Activated naive CD4-positive, alpha-beta T cell treated with anti-CD3 and anti-CD28 coated beads, Interleukin-2, amount 50 U/mL, for 16 hours (primary cell): ENCODE results near the gene PZP.

Source experiments
- DNase-seq: peaks from one replicate; pipeline ENCODE4 v3.0.0-alpha.2; 2020

The PZP gene

GRCh38 chr12:9122091-9122609 lies 86.0 kb downstream of the PZP start:
- DNase-seq, result no peak

GRCh38 chr12:9120487-9121184 lies 87.6 kb downstream of the PZP start:
- DNase-seq, result no peak

GRCh38 chr12:9118158-9118557 lies 90.0 kb downstream of the PZP start:
- no peak for DNase-seq

DNA sequence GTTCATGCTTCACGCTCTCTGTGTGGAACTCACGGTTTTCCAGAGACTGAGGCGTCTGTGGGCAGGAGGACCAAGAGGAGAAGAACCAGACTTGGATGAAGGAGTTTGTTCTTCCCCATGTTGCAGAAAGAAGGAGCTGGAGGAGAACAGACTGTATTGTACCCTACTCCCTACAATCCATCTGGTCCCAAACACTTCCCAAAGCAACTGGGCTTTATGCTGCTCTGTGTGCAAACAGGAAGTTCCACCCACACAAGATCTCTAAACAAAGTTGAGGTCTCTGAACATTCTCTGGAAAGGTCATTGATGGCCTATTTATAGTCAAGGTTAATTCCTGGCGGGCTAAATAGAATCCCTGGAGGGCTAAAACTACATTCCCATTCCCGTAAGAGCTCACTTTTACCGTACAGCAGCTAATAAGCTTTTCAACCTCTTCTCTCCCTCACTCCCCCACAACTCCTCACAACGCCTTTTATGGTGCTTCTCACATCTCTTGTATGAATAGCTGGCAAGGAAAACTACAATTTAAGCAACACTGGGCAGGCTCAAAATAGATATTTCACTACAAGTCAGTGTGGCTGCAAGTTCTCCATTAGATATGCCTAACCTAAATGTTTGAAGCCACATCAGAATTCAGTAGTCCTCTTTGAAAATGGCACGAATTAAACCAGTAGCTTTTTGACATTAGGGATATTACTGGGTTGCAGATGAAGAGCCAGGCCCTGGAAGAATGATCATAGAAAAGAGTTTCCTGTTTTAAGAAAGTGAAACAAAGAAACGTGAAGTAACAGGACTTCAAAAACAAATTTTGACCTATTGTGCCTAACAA lies 92.2 kb downstream of the PZP start, which contains the start of gene A2M:
A2M (minus strand) TSS at position 189 of the 829 bp plus-strand sequence; CDS start at position 119, 70 bp downstream.
- DNase-seq, result no peak

GRCh38 chr12:9114946-9115345 lies 93.2 kb downstream of the PZP start:
- DNase-seq, result no peak

GRCh38 chr12:9113987-9114309 lies 94.2 kb downstream of the PZP start:
- no peak for DNase-seq

DNA sequence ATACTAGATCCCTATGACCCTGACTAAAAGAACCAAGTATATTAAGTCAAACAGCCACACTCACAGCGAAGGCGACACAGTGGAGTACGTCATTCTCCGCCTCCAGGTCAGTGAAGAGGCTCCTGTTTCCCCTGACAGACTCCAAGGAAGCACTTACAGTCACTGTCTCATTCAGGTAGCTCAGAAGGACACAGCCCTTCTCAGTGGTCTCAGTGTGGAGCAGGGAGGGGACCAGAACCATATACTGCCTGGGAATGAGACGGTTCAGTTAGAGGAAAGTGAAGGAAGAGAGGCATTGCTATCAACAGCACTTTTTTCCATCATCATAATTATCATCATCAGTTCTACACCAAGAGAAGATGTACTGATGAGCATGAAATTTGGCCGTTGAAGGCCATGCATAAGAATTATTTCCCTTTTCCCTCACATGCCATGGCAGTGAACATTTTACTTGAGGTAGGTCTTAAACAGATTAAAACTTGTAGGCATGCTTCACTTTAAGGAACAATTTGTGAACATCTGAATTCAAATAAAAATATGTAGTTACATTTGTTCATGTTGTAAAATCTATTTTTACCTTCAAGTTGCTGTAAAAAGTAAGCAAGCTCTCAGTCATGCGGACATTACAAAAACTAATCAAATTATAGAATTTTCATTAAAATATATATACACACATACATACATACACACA lies 94.8 kb downstream of the PZP start:
- DNase-seq, result no peak

- no peak for DNase-seq
These were observed 95.9 kb downstream of the PZP start for GRCh38 chr12:9112076-9112853.

- DNase-seq, result no peak
These were observed 96.7 kb downstream of the PZP start for GRCh38 chr12:9111525-9111924.

GRCh38 chr12:9109737-9110491 lies 98.3 kb downstream of the PZP start:
- no peak for DNase-seq

DNA sequence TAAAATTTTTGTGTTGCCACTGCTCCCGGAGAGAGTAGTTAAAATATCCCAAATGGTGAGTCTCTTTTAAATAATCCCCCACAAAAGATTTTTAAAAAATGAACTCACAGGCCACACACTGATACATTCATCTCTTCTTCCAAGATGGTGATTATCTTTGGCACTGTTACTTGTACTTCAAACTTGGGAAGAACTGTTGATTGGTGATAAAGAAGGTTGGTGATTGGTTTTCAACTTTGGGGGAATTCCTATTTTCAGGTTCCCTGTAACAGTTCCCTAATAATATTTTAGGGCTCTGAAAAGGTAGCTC lies 99.0 kb downstream of the PZP start:
- DNase-seq, result no peak

GRCh38 chr12:9108504-9109212 lies 99.5 kb downstream of the PZP start:
- no peak for DNase-seq

GRCh38 chr12:9107542-9107873 lies 100.7 kb downstream of the PZP start:
- DNase-seq, result no peak

DNA sequence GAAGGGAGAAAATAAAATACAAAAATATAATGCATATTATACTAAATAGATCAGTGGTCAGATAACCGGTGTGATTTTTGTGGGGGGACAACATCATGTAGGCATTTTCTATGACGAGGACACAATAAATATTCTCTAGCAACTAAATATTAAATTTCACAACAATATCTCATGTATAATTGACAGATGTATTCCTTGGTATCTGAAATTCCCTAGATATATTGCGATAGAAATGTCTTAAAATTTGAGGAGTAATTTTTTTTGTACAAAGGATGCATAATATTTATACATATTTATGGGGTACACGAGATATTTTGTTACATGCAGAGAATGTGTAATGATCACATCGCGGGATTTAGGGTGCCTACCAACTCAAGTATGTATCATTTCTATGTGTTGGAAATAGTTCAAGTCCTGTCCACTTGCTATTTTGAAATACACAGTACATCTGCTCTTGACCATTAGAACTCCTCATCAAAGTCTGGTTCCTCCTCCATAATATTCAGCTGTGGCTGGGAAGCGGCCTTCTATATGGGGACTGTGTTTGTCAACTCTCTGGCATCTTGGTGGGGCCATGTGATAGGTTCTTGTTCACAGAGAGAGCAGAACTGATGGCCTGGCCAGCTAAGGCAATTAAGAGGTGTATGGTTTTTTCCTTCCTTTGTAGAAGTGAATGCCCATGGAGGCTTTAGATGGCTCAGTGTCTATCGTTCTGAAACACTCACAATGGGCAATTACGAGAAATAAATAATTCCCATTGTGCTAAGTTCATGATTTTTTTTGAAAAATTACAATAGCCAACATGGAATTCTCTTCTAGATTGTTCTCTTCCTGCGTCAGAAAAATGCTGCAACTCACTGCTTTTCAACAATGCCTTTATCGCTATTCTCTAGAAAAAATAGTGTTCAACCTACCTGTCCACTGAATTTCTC lies 101.3 kb downstream of the PZP start:
- DNase-seq, result no peak

DNA sequence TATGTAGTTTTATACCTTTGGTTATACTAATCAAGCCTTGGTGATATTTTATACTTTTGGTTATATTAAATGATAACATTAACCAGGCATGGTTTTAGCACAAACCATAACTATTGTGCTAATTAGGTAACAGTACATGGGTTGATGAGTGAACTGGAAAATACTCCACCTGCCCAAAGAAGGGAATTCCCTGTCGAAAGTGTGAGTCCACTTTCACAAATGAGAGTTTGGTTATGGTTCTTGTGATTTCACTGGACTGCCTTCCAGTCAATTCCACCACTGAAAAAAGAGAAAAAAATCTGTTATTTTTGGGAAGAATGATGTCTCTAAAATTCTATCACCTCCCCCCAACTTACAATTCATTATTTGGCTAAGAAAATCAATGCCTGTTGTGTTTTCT lies 102.1 kb downstream of the PZP start:
- no peak for DNase-seq

DNA sequence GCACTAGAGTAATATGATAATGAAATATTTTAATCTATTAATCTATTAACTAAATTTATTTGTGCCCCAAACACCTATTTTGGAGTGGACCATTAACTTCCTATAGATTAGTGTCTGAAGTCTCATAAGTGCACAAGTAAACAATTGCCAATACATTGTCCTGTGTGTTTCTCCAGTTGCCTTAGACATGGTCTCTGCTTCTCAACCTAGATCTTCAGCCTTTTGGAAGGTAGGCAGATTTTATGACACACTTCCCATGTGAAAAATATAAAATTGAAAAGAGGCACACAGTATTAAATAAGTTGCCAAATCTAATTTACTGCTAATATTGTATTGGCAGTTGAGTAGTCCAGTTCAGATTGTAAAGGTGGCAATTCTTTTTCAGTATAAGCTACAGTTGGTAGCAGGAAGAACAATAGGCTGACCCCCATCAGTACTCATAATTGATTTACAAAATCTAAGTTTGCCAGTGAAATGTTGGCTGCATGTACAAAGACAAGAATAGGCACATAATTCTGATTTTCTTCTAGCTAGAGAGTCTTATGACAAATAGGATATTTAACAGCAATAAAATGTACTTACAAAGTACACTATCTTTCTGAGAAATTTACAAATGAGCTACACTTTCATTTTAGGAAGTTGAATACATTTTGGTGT lies 103.3 kb downstream of the PZP start:
- DNase-seq, result no peak

DNA sequence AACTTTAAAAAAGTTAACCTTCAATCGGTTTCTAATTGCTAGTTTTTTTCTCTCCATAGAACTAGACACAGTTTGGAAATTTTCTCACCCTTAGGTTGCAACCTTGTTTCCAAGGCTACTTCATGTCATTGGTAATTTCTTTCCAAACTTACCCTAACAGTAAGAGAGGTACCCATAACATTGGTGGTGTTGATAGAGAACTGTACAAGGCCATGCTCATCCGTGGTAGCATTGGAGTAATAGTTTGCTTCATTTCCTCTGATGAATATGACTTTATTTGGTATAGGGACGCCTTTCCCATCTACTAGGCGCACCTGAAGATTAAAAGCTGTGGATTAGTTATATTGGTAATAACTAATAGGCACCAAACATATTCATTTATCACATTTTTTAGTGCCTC lies 104.1 kb downstream of the PZP start:
- no peak for DNase-seq

DNA sequence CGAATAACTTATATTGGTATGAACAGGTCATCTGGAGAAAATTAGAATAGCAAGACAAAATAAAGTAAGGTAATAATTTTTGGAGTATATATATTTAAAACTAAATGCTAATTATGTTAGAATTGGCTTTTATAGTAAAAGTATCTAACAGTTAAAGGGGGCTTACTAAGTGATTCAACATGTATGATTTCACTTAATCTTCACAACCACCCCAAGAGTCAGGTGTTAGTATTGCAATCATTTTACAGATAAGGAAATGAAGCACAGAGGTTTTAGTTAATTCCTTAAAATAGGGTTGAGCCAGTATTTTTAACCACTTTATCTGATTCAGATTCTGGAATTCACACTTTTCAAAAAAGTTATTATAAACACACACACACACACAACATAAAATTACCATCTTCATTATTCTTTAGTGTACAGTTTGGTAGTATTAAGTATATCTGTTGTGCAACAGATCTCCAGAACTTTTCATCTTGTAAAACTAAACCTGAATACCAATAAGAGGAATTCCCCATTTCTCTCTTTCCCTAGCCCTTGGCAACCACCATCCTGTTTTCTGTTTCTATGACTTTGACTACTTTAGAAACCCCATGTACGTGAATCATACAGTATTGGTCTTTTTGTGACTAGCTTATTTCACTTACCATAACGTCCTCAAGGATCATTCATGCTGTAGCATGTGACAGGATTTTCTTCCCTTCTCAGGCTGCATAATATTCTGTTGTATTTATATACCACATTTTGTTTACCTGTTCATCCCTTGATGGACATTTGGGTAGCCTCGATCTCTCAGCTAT lies 104.9 kb downstream of the PZP start:
- no peak for DNase-seq

DNA sequence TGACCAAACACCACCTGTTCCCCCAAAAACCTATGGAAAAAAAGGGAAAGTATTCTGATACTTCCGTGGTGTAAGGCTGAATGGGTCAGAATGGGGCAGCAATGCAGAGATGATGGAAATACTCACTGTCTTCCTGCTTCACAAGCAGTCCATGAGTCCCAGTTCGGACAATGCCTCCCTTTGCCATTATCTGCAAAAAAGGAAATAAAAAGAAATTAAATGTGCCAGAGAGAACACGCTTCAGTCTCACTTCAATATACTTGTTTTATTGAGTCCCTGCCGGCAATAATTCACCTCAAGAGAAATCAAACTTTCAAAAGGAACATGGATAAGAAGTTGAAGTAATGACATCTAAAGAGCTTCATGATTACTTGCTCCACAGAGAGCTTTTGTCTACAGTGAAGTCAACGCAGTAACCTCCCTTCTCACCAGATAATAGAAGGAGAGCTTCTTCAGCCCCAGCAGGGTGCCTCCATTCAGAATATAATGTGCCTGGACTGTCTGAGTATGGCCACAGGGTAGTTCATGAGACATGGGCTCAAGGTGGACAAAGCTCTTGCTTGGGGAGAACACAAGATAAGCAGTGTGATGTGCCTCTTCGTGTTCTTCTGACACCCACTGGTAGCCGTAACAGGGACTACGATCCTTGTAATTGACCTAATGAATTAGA lies 107.0 kb downstream of the PZP start:
- no peak for DNase-seq
